Measurements from ENCODE around the gene DSTN.
A peak's percentile ranks its signal among the peaks of the same experiment; 100 is the strongest.

DSTN gene

GRCh38 chr20:17589161-17589834 is 19.4 kb downstream of the DSTN start:
- H3K27ac ChIP-seq: no peak overlapping the region
- no peak for TF ChIP-seq CTCF (conservative IDR thresholded peaks at IDR 0.05)
- TF ChIP-seq ZFX (IDR thresholded peaks at IDR 0.05): no peak

GRCh38 chr20:17590245-17590644 is 20.4 kb downstream of the DSTN start:
- no peak overlapping the region for H3K27ac ChIP-seq
- TF ChIP-seq ZFX (IDR thresholded peaks at IDR 0.05) (no peak), CTCF (conservative IDR thresholded peaks at IDR 0.05) (no peak)

GRCh38 chr20:17593902-17594301 is 24.0 kb downstream of the DSTN start:
- no peak for TF ChIP-seq ZFX (IDR thresholded peaks at IDR 0.05)
- no peak for TF ChIP-seq CTCF (conservative IDR thresholded peaks at IDR 0.05)
- no peak overlapping the region for H3K27ac ChIP-seq

GRCh38 chr20:17594443-17594842 is 24.6 kb downstream of the DSTN start:
- no peak for TF ChIP-seq CTCF (conservative IDR thresholded peaks at IDR 0.05)
- no peak for TF ChIP-seq ZFX (IDR thresholded peaks at IDR 0.05)
- peak overlapping the region; percentile 49; the same call in 1 of the 2 replicates for H3K27ac ChIP-seq

DNA sequence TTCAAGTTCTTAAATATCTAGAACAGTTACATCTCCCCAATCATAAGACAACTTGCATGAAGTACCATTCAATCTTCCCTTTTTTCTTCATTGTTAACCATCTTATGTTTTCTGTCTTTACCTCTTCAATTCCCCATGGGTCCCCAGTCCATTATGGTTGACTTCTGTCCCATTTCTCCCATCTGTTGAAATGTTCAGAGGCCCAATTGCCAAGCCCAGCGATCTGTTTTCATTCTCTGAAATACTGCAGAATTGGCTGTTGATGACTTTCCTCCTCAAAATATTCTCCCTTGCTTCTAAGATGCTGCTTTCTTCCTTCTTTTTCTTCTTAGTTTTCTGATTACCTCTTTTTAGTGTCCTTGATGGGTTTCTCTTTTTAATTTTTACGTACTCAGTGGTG is 26.0 kb downstream of the DSTN start:
- TF ChIP-seq CTCF (conservative IDR thresholded peaks at IDR 0.05): no peak
- no peak for TF ChIP-seq ZFX (IDR thresholded peaks at IDR 0.05)
- no peak overlapping the region for H3K27ac ChIP-seq

GRCh38 chr20:17598013-17598550 is 28.2 kb downstream of the DSTN start:
- no peak overlapping the region for H3K27ac ChIP-seq
- no peak for TF ChIP-seq CTCF (conservative IDR thresholded peaks at IDR 0.05)
- no peak for TF ChIP-seq ZFX (IDR thresholded peaks at IDR 0.05)

GRCh38 chr20:17601957-17602356 is 32.1 kb downstream of the DSTN start:
- H3K27ac ChIP-seq: no peak overlapping the region

More at GRCh38 chr20:17601957-17602356, 32.1 kb downstream of the DSTN start:
- no peak for TF ChIP-seq ZFX (IDR thresholded peaks at IDR 0.05)
- no peak for TF ChIP-seq CTCF (conservative IDR thresholded peaks at IDR 0.05)
